DMS53 treated with DMSO at 0.1 percent for 48 hours (cell line): ENCODE data around the gene NRSN1.
"Not testable (repeated sequence)": the region's sequence is repeated elsewhere in the genome, so short reads cannot be mapped to it uniquely, and the experiment has no call there.

ENCODE experiments used
- DNase-seq: peaks from one replicate; lab custom pipeline; 2025; ENCODE audit not compliant: unreplicated experiment; lab: John Stamatoyannopoulos, UW

Gene NRSN1

DNA sequence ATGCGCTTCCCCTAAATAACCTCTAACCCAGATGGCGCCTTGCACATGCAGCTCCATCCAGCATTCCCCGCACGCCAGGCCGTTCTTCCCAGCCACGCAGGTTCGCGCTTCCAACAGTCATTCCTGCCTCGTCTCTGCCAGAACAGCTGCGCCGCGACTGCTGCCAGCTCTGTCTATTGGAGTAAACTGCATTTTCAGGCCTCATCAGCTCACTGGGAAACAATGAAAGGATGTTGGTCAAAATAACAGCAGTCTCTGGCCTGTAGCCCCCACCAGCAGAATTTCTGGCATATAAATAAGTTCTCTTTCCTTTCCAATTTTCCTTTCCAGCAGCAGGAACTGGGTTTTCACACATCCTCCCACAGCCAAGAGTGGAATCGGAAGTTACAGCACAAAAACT lies 14.6 kb downstream of the NRSN1 start:
- no peak for DNase-seq

DNA sequence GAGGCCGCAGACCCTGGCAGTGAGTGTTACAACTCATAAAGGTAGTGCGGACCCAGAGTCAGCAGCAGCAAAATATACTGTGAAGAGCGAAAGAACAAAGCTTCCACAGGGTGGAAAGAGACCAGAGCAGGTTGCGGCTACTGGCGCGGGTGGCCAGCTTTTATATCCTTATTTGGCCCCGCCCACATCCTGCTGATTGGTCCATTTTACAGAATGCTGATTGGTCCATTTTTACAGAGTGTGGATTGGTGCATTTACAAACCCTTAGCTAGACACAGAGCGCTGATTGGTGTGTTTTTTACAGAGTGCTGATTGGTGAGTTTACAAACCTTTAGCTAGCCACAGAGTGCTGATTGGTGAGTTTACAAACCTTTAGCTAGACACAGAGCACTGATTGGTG lies 16.7 kb downstream of the NRSN1 start:
- not testable (repeated sequence) for DNase-seq

DNA sequence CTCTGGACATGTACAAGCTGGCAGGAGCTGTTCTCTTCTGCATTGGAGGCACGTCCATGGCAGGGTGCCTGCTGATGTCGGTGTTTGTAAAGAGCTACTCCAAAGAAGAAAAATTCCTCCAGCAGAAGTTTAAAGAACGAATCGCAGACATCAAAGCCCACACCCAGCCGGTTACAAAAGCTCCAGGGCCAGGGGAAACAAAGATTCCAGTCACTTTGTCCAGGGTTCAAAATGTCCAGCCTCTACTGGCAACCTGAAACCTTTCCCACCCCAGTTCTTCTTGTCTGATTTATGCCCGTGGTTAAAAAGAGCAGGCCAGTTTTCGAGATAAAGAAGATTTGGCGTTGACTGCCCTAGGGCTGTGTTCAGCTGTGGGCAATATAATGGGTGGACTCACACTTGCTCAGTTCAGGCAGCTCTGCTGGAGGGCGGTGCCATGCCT lies 19.7 kb downstream of the NRSN1 start:
- no peak for DNase-seq

DNA sequence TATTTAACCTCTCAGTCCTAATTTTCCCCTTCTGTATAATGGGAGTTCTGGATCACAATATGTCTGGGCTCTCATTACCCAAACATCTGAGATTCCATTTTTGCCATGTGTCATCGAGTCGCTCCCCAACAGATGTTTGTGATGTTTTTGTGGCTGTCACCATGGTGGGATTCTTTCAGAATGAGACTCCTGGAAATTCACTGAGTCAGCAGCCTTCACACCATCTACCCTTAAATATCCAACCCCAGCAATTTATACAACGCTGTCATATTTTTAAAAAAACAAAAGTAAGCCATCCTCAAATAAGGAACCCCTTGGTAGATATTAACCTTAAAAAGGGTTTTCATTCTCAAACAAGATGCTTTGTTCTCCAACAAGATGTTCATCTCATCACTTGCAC lies 20.9 kb downstream of the NRSN1 start:
- no peak for DNase-seq

DNA sequence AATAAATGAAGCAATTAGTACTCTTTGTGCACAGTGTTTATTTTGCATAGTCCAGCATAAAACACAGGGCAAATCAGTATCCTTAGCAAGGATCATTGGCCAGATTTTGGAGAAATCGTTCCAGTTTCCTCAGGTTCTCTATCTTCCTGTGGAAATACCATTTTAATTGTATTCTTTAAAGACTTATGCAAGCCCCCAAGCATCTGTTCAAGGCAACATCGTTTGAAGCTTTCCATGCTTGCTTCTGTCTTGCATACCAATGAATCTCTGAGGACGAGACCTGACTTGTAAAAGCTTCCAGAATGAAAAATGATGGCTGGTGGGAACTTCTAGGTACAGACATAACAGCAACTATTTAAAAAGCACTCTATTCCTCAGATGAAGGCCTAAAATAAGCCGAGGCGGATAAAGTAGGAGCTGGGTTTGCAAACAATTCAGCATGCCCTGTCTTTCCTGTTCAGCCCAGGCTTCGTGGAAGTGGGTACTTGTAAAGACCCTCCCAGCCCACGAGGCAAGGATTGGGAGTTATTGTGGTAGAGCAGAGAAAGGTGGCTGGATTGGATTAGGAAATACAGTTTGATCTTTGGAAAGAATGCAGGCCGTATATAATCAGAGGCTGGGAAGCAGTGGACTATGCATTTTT lies 21.6 kb downstream of the NRSN1 start:
- DNase-seq, result no peak

DNA sequence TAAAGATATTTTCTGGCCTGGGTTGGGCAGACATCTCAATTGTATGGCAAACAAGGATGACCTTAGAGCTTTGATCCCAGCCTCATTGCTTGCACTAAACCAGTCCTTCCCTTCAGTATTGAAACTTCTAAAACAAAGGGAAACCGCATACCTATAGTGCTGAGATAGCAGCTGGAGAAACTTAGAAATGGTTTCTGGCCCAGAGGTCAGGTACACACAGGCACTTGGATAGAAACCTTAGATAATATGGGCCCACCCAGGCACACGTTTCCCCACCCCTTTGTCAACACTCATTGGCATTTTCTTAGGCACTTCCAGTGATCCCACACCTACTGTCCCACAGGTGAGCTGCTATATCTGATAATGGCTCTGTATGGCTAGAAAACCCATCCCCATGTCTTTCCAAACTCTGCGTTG lies 22.1 kb downstream of the NRSN1 start:
- DNase-seq, result no peak

DNA sequence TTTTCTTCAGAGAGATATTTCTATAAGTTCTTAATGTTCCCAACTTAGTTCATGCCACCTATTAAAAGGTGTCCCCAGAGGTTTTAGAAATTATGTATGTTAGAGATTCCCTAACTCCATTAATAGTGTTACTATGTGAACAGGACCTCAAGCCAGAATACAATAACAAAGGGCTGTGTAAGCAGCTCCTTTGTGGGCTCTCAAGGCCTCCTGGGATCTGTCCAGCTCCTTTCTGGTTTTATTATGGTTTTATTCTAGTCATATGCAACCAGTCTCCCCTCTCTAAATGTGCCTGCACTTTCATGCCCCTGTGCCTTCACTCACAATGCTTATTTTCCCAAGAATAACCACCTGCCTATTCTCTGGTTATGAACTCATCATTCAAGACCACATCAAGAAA lies 22.7 kb downstream of the NRSN1 start:
- DNase-seq, result no peak

DNA sequence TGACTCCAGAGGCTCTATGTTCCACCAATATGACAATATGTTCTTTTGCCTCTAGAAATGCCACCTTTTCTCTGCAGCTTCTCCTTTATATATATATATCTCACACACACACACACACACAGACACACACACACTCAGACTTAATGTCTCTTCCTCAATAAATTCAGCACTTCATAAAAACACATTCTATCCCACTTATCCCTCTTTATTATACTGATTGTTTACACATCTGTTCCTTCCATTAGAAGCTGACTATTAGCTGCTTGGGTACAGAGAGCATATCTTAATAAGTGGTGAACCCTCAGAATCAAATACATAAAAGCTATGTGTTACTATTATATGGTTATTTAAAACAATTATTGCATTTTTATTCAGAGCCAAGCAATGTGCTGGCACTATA lies 23.3 kb downstream of the NRSN1 start:
- no peak for DNase-seq

DNA sequence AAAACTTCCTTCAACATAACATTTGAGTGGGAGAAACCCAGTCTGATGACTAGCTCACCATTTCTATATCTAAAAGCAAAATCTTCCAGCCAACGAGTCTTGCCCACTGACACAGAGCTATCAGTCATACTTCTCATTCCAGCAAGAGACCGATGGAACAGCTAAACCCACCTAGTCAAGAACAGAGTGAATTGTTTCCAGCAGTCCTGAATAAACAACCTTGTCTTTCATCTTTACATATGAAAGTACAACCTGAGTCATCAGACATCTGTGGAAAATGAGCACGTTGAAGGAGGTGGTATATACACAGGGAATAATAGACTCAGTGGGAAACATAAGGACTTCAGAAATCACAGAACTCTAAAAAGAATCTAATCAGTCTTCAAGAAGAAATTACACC lies 23.8 kb downstream of the NRSN1 start:
- DNase-seq, result peak; percentile 24

DNA sequence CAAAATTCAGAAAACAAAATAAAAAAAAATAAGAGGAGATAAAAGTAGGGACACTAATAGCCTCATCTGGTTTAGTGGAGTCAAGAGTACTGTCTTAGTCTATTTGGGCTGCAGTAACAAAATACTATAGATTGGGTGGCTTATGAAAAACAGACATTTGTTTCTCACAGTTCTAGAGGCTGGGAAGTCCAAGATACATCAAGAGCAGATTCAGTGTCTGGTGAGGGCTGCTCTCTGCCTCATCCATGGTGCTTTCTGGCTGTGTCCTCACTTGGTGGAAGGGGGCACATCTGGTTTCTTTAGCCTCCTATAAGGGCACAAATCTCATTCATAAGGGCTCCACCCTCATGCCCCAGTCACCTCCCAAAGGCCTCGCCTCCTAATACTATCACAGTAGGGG lies 26.0 kb downstream of the NRSN1 start:
- no peak for DNase-seq

DNA sequence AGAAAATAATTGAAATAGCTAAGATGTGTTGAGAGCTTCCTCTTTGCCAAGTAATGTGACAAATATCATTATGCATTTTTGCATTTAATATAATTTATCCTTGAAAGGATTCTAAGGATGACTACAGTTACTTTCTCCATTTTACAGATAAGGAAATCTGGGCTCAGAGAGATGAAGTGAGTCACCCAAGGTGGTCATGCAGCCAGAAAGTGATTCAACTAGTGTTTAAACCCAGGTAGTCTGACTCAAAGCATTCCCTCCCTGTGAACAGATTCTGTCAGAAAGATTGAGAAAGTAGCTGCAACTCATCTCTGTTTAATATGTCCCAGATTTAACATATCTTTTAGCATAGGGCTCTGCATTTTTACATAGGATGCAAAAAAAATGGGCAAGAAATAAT lies 28.1 kb downstream of the NRSN1 start:
- no peak for DNase-seq

DNA sequence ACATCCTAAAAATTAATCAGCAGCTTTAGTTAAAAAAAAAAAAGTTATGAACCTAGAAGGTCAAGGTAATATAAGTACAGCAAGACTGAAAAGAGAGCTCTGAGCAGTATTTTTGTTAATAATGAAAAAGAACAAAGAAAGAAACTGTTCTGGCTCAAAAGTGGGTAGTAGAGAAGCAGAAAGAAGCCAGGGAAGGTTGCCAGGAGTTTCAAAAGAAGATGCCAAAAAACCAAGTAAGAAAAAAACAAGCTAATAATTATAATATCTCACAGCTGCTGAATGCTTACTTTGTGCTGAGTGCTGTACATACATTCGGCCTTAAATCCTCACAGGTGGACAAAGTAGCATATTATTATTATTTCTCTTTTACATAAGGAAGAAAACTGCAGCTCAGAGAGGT lies 31.9 kb downstream of the NRSN1 start:
- DNase-seq, result no peak

DNA sequence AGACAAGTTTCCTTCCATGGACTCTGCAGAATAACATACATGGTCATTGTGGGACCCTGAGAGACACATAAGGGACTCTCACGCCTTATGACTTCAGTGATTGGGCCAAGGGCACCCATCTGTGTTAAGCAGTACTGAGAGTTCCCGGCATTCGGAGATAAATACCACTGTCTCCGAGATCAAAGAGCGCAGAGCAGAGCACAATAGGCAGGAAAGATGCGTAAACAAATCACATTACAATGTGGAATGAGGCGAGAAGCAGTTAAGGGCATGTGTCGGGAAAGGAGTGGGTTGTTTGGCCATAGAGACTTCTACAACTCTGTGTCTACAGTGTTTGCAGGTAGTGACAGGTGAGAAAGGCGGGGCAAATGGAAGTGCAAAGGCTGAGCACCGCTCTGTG lies 57.6 kb downstream of the NRSN1 start:
- DNase-seq, result no peak

DNA sequence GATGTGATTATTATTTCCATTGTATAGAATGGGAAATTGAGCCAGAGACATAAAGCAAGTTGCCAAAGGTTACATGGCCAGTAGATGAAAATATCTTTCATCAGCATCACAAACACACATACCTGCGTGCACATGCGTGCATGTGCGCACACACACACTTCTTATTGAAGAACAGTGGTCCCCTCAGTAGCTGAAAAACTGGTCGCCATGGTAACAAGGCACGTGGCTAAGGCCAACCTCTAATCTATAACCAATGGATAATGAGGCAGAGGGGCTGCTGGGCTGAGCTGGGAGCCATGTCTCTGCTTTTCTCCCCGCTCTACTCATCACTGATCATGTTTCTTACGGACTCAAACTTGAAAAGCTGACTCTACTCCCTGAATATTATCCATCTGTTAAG lies 60.3 kb downstream of the NRSN1 start:
- no peak for DNase-seq

DNA sequence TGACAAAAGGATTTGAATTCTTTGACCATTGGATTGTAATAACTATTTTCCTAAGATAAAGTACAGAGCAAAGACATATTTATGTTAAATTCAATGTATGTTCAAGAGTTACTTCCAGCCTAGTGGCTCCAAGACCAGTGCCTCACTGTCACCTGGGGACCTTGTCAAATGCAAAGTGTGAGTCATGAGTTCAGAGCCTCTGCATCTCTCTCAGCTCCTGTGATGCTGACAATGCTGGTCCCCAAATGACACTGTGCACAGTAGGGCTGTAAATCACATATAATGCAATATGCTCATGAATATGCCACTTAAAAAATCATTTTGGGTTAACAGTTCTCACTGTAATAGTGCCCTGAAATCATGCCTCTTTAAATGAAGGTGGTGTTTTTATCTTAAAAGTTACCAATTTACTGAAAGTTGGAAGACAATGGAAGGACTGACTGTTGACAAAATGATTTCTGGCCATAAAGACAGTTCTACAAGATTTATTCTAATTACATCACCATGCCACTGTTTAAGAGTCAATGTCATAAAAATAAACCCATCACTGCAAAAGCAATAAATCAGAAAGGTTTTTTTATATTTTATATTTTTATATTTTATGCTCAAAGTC lies 62.1 kb downstream of the NRSN1 start:
- no peak for DNase-seq

DNA sequence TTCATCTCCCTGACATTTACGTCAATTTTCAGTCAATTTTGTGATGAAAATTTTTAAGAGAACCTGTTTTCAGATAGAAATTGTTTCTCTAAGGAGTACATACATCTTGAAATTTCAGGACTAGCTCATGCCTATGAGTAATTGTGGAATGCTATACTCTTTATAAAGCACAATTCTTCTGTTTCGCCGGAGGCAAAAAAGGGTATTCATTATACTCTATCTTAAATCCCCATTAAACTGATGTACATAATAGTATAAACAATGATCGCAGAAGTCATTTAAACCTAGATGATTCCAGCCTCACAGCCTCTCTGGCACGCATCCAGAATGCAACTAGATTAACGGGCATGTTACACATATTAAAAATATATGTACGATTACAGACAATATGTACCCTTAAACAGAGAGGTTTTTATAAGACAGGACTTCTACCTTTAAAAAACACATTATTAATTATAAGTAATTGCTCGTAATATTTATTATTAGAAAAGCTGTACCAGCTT lies 62.6 kb downstream of the NRSN1 start:
- no peak for DNase-seq

DNA sequence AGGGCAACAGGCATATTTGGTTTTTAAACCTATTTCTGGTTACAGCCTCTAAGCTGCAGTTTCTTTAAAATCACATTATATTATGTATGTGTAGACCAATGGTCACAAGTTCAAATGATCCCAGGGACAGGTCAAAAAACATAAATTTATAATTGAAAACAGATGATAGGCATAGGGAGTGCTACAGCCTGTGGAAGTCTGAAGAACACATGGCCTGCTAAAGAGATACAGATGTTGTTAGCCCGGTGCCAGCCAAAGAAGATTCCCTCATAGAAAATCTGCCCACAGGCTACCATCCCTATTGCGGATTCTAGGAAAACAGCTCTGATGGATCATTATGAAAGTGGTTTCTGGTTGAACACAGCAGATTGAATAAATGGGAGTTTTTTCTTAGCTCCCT lies 65.3 kb downstream of the NRSN1 start:
- no peak for DNase-seq

DNA sequence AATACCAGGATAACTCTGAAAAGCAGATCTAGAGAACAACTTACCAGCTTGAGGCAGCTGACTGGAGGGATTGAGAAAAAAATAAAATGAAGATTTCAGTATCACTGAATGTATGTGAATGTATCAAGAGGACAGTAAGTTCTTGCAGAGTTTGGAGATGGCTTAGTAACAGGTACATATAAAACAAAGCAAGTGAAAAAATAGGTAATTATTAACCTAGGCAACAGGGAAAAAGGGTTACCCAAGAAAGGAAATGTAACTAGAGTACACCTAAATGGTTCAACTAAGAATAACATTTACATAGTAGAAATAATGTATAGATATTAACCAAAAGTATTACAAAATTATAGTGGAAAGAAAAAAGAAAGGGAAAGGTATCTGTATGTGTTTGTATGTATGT lies 67.3 kb downstream of the NRSN1 start:
- peak; percentile 9 for DNase-seq

DNA sequence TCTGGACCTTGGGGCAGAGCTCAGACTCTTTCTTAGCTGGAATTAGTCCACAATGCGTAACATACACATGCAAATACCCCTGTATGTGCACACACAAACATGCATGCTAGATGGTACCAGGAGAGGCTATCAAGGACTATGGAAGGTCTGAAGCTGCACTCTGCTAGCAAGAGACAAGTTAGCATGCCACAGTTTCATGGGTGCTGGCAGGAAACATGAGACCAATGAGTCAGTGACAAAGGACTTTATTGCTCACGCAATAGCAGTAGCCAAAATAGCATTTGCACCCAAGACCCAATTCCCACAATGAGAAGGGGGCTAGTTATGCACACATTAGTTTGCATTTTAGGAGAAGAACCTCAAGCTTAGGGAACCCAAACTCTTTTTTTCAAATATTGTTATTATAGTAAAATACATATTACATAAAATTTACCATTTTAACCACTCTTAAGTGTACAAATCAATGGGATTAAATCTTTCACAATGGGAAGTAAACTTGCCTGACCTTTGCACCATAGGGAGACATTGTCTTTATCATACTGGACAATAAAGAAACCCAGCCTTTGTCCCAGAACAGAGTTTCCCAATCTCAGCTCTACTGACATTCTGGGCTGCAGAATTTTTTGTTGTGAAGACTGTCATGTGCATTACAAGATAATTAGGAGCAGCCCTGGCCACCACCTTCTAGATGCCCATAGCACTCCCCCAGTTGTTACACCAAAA lies 69.1 kb downstream of the NRSN1 start:
- DNase-seq, result no peak

DNA sequence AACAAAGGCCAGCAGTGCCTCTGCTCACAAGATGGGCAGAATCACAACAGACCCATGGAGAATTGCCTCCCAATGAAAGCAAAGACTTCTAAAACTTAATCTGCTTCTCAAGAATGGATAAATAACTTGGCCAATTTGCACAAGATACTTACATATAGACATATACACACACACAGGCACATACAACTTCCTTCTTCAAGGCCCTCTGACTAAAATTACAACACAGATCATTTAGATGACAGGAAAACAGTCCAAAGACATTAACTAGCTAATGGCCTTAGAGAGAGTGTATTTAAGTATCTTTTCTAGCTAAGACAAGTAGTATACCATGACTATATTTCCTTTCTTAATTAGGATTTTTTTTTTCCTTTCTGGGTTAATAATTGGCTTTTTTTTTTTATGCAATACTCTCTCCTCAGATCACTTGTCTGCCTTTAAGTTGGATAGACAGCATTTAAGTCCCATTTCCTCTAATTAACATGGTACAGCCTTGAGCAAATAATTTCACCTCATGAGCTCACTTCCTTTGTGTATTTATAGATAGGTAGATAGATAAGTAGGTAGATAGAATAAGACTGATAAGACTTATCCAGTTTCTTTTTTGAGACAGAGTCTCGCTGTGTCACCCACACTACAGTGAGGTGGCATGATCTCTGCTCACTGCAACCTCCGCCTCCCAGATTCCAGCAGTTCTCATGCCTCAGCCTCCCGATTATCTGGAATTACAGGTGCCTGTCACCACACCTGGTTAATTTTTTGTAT lies 70.0 kb downstream of the NRSN1 start:
- DNase-seq, result peak; percentile 10
